GM12864 (cell line): ENCODE measurements around the gene SKA3.

Source experiments
- DNase-seq: peaks from one replicate; pipeline ENCODE4 v3.0.0-alpha.2; 2011; ENCODE audit warnings: low read depth
- H3K4me3 ChIP-seq: 2 replicates; pipeline ENCODE4 v1.5.1; 2011; ENCODE audit warnings: mild to moderate bottlenecking, low read depth, low read length, control low read depth
- TF ChIP-seq, protein P1 (sequence below): IDR thresholded peaks from 2 replicates; pipeline ENCODE4 v1.5.1; 2011; ENCODE audit warnings: low read depth, mild to moderate bottlenecking, moderate library complexity, low read length, control low read depth, inconsistent platforms; ENCODE audit errors: missing control alignments

SKA3 gene

DNA sequence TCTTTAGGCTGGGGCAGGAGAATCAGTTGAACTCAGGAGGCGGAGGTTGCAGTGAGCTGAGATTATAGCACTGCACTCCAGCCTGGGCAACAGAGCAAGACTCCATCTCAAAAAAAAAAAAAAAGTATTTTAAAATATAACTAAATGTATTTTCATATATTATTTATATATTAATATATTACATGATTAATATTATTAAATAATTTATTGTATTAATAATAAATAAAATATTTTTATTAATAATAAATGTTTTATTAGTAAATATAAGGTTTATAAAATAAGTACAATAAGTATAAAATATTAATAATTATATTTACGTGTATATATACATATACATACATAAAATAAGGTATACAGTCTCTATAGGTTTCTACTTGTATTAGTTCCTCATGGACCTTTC, 56.8 kb downstream of the SKA3 start:
- no peak overlapping the region for H3K4me3 ChIP-seq
- TF ChIP-seq, protein P1, sequence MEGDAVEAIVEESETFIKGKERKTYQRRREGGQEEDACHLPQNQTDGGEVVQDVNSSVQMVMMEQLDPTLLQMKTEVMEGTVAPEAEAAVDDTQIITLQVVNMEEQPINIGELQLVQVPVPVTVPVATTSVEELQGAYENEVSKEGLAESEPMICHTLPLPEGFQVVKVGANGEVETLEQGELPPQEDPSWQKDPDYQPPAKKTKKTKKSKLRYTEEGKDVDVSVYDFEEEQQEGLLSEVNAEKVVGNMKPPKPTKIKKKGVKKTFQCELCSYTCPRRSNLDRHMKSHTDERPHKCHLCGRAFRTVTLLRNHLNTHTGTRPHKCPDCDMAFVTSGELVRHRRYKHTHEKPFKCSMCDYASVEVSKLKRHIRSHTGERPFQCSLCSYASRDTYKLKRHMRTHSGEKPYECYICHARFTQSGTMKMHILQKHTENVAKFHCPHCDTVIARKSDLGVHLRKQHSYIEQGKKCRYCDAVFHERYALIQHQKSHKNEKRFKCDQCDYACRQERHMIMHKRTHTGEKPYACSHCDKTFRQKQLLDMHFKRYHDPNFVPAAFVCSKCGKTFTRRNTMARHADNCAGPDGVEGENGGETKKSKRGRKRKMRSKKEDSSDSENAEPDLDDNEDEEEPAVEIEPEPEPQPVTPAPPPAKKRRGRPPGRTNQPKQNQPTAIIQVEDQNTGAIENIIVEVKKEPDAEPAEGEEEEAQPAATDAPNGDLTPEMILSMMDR = no peak

DNA sequence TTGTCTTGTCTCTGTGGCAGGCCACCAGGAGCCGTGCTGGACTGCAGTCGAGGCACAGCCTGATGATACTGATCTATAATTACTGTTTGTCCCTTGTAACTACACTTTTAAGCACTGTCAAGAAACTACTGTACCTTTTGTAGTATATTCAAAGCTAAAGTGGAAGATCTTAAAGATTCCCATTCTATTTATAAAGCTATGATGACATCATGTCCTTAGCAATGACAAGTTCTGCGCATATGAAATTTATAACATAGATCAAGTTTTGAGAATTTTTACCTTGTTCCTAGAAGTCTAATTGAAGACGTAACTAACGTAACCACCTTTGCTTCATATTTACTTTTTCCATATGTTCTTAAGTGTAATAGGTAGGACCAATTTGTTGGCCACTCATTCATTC, 58.2 kb downstream of the SKA3 start:
- no peak overlapping the region for H3K4me3 ChIP-seq
- no peak for DNase-seq
- TF ChIP-seq, protein P1 = no peak

More for the DNA sequence above, 56.8 kb downstream of the SKA3 start:
- DNase-seq = no peak

GRCh38 chr13:21117104-21117809, 59.1 kb downstream of the SKA3 start:
- no peak for DNase-seq
- no peak overlapping the region for H3K4me3 ChIP-seq
- TF ChIP-seq, protein P1 = no peak

DNA sequence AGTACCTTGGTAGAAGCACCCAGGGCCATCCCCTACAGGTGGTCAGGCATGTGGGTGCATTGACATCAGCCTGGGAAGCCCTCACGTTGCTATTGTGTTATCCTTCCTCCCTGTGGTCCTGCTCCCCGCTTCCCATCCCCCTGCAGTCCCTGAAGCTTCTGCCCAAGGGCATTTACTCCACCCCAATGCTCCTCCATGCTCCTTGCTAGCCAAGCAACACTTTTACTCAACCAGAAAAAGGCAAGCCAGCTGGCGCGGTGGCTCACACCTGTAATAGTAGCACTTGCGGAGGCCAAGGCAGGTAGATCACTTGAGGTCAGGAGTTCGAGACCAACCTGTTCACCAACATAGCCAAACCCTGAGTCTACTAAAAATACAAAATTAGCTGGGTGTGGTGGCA, 60.2 kb downstream of the SKA3 start:
- TF ChIP-seq, protein P1 = no peak
- H3K4me3 ChIP-seq = no peak overlapping the region
- DNase-seq = no peak

DNA sequence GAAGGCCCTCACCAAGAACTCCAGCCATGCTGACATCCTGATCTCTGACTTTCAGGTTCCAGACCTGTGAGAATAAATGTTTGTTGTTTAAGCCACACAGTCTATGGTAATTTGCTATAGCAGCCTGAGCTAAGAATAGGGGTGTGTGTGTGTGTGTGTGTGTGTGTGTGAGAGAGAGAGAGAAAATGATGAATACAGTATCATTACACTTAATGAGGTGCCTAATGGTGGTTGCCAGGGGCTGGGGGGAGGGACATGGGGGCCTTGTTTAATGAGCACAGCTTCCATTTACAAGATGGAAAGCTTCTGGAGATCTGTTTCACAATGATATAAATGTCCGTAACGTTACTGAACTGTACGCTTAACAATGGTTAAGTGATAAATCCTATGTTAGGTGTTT, 61.1 kb downstream of the SKA3 start:
- TF ChIP-seq, protein P1 = no peak
- no peak overlapping the region for H3K4me3 ChIP-seq
- no peak for DNase-seq

GRCh38 chr13:21111546-21111945, 64.8 kb downstream of the SKA3 start:
- TF ChIP-seq, protein P1 = no peak
- H3K4me3 ChIP-seq = no peak overlapping the region
- DNase-seq = no peak

- no peak overlapping the region for H3K4me3 ChIP-seq
- TF ChIP-seq, protein P1 = no peak
These were observed 67.2 kb downstream of the SKA3 start for GRCh38 chr13:21109168-21109567.

More at GRCh38 chr13:21109168-21109567, 67.2 kb downstream of the SKA3 start:
- no peak for DNase-seq
